OCI-LY3 (cell line): Measurements from ENCODE around the gene PPP6R2.

Experiments used
- EZH2phosphoT487 ChIP-seq: fragments of 200-600 bp; shearing (Covaris generic); IDR thresholded peaks from 2 replicates; pipeline ENCODE4 v1.6.1; 2018; ENCODE audit warnings: antibody characterized with exemption, mixed run types, low read depth
- TF ChIP-seq, protein P1 (sequence below): fragments of 200-600, 300-600 bp; sonication (generic); IDR thresholded peaks from 2 replicates; pipeline ENCODE4 v1.5.1; 2014; ENCODE audit warnings: antibody characterized with exemption, low read length, low read depth

DNA sequence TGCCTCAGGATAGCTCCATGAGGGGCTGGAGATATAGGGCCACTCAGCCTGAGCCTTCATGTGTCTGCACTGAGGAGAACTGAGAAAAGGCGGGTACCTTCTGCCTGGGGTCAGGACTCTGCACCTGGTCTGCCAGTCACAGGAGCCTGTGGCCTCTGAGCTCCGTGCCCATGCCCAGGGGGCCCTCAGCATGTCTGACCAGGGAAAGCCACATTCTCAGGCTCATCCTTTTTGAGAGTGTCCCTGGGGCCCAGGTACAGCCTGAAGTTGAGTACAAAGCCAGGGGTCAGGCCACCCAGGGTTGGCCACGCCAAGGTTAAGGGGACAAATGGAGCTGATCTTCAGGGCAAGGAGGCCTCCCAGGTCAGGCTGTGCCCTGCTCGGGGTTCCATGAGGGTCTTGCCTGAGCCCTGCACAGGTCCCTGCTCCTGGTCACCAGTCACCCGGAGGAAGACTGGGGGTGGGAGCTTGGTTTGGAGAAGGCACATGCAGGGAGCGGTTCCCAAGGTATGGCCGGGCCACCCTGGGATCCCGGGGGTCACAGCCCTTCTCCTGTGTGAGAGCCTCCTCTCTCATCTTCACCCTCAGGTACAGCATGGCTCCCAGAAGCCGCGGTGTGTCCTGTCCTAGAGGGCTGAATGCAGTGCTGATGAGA, 22.3 kb upstream of the PPP6R2 start:
- TF ChIP-seq EZH2phosphoT487, result no peak
- TF ChIP-seq, protein P1, sequence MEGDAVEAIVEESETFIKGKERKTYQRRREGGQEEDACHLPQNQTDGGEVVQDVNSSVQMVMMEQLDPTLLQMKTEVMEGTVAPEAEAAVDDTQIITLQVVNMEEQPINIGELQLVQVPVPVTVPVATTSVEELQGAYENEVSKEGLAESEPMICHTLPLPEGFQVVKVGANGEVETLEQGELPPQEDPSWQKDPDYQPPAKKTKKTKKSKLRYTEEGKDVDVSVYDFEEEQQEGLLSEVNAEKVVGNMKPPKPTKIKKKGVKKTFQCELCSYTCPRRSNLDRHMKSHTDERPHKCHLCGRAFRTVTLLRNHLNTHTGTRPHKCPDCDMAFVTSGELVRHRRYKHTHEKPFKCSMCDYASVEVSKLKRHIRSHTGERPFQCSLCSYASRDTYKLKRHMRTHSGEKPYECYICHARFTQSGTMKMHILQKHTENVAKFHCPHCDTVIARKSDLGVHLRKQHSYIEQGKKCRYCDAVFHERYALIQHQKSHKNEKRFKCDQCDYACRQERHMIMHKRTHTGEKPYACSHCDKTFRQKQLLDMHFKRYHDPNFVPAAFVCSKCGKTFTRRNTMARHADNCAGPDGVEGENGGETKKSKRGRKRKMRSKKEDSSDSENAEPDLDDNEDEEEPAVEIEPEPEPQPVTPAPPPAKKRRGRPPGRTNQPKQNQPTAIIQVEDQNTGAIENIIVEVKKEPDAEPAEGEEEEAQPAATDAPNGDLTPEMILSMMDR, result no peak
